ENCODE results near the gene LIPH. TPM values are rescaled to one million over a fixed set of nuclear protein-coding genes. Genes with fewer than 3 reads are reported as not detected.
"Not testable (repeated sequence)": the region's sequence is repeated elsewhere in the genome, so short reads cannot be mapped to it uniquely, and the experiment has no call there.

The LIPH gene
- total and polyA plus RNA-seq, 2 experiments from 2014 or later: 0.34 TPM; not detected in 1

GRCh38 chr3:185582871-185583270, 30.5 kb upstream of the LIPH start:
- whole genome bisulfite sequencing, 2 experiments (ENCODE audit: low coverage in 1 of 2, low lambda C conversion rate in 2 of 2, missing lambda C conversion rate in 2 of 2): 17 to 26% methylated on average over 3 of the region's 3 CpGs
- Histone ChIP-seq H3K27ac (no peak overlapping the region), H3K27me3 (replicated peaks; ENCODE audit: insufficient read depth) (no peaks in the 10 kb centered on the region), H4K20me1 (ENCODE audit: insufficient read depth) (no peaks in the 10 kb centered on the region), H3K9me3 (ENCODE audit: low read depth) (no peaks in the 10 kb centered on the region), H3K36me3 (ENCODE audit: low read depth) (no peaks in the 10 kb centered on the region), H3K4me2 (ENCODE audit: unreplicated experiment) (no peak overlapping the region), H3F3A (ENCODE audit: insufficient read depth) (no peaks in the 10 kb centered on the region), H3K4me1 (ENCODE audit: insufficient read depth) (peaks cover 10% of the 10 kb centered on the region), H3K9me2 (ENCODE audit: insufficient read depth) (no peaks in the 10 kb centered on the region), H3K4me3 (no peak overlapping the region), H3K79me2 (ENCODE audit: insufficient read depth) (peaks cover 17% of the 10 kb centered on the region), H3K9ac (no peak overlapping the region), H2AFZ (no peak overlapping the region)
- no peak for TF ChIP-seq EZH2 (IDR thresholded peaks at IDR 0.05; ENCODE audit: insufficient read depth, poor library complexity, severe bottlenecking)
- no peak for TF ChIP-seq EZH2phosphoT487 (IDR thresholded peaks at IDR 0.05; ENCODE audit: insufficient read depth, low read depth)
- no peak for DNase-seq
- in situ Hi-C loops (cut with MboI): no loop called here

- Histone ChIP-seq H3K9me3 (ENCODE audit: low read depth) (no peaks in the 10 kb centered on the region), H3K4me2 (ENCODE audit: unreplicated experiment) (no peak overlapping the region), H3K27me3 (replicated peaks; ENCODE audit: insufficient read depth) (no peaks in the 10 kb centered on the region), H3K4me3 (no peak overlapping the region), H4K20me1 (ENCODE audit: insufficient read depth) (no peaks in the 10 kb centered on the region), H2AFZ (no peak overlapping the region), H3K9me2 (ENCODE audit: insufficient read depth) (no peaks in the 10 kb centered on the region), H3F3A (ENCODE audit: insufficient read depth) (no peaks in the 10 kb centered on the region), H3K9ac (no peak overlapping the region), H3K36me3 (ENCODE audit: low read depth) (no peaks in the 10 kb centered on the region), H3K4me1 (ENCODE audit: insufficient read depth) (peaks cover 10% of the 10 kb centered on the region), H3K27ac (no peak overlapping the region), H3K79me2 (ENCODE audit: insufficient read depth) (peaks cover 11% of the 10 kb centered on the region)
- no peak for TF ChIP-seq EZH2 (IDR thresholded peaks at IDR 0.05; ENCODE audit: insufficient read depth, poor library complexity, severe bottlenecking)
- TF ChIP-seq EZH2phosphoT487 (IDR thresholded peaks at IDR 0.05; ENCODE audit: insufficient read depth, low read depth): no peak
- in situ Hi-C loops (cut with MboI): no loop called here
- no peak for DNase-seq
- 46 to 55% methylated on average over 3 of the region's 3 CpGs for WGBS, 2 experiments (ENCODE audit: low coverage in 1 of 2, low lambda C conversion rate in 2 of 2, missing lambda C conversion rate in 2 of 2)
Measured at GRCh38 chr3:185582236-185582635, 29.8 kb upstream of the LIPH start.

GRCh38 chr3:185575108-185575869, 22.9 kb upstream of the LIPH start:
- H3K27ac ChIP-seq; H4K20me1 ChIP-seq (ENCODE audit: insufficient read depth); H3K9me2 ChIP-seq (ENCODE audit: insufficient read depth); H3K9ac ChIP-seq; H3K4me2 ChIP-seq (ENCODE audit: unreplicated experiment); H2AFZ ChIP-seq; H3K4me3 ChIP-seq; H3K36me3 ChIP-seq (ENCODE audit: low read depth); H3K27me3 ChIP-seq (replicated peaks; ENCODE audit: insufficient read depth); H3K9me3 ChIP-seq (ENCODE audit: low read depth); H3K79me2 ChIP-seq (ENCODE audit: insufficient read depth); H3F3A ChIP-seq (ENCODE audit: insufficient read depth); in situ Hi-C loops (cut with MboI); H3K4me1 ChIP-seq (ENCODE audit: insufficient read depth): not testable (repeated sequence)
- 20 to 24% methylated on average over 17 of the region's 17 CpGs for WGBS, 2 experiments (ENCODE audit: low coverage in 1 of 2, low lambda C conversion rate in 2 of 2, missing lambda C conversion rate in 2 of 2)
- DNase-seq: peak; percentile 49

- Histone ChIP-seq H3K4me2 (ENCODE audit: unreplicated experiment) (no peak overlapping the region), H3K36me3 (ENCODE audit: low read depth) (no peaks in the 10 kb centered on the region), H2AFZ (no peak overlapping the region), H3K79me2 (ENCODE audit: insufficient read depth) (no peaks in the 10 kb centered on the region), H3K4me3 (no peak overlapping the region), H3K9ac (no peak overlapping the region), H3K27me3 (replicated peaks; ENCODE audit: insufficient read depth) (no peaks in the 10 kb centered on the region; the same call in 1 of the 2 replicates), H4K20me1 (ENCODE audit: insufficient read depth) (no peaks in the 10 kb centered on the region), H3K27ac (no peak overlapping the region), H3K9me2 (ENCODE audit: insufficient read depth) (no peaks in the 10 kb centered on the region), H3K4me1 (ENCODE audit: insufficient read depth) (no peaks in the 10 kb centered on the region), H3F3A (ENCODE audit: insufficient read depth) (no peaks in the 10 kb centered on the region), H3K9me3 (ENCODE audit: low read depth) (no peaks in the 10 kb centered on the region)
- DNase-seq: no peak
- WGBS, 2 experiments (ENCODE audit: low coverage in 1 of 2, low lambda C conversion rate in 2 of 2, missing lambda C conversion rate in 2 of 2): 40% methylated on average over 5 of the region's 5 CpGs
- in situ Hi-C loops (cut with MboI): no loop called here
- no peak for TF ChIP-seq EZH2phosphoT487 (IDR thresholded peaks at IDR 0.05; ENCODE audit: insufficient read depth, low read depth)
- TF ChIP-seq EZH2 (IDR thresholded peaks at IDR 0.05; ENCODE audit: insufficient read depth, poor library complexity, severe bottlenecking): no peak
Measured at GRCh38 chr3:185572183-185572582, 19.8 kb upstream of the LIPH start.

Data from GM23248 (cell line).